HEK293 (cell line): Measurements from ENCODE around the gene PTK7.

Experiments
- CTCF ChIA-PET: fragments of 350-600 bp; formaldehyde crosslinking; extraction: SDS; loops from one replicate; lab custom pipeline; 2021; ENCODE audit warnings: antibody characterized with exemption; lab: Yijun Ruan, JAX
- POLR2A ChIA-PET: fragments of 300-600 bp; formaldehyde crosslinking; extraction: SDS; loops from one replicate; lab custom pipeline; 2020; ENCODE audit warnings: antibody characterized with exemption, inconsistent platforms; lab: Yijun Ruan, JAX
- H3K27ac ChIP-seq: fragments of 200-500 bp; sonication (Bioruptor generic); 2 replicates; pipeline ENCODE4 v1.5.1; 2014; ENCODE audit warnings: low read depth, low read length, control low read depth, inconsistent platforms; ENCODE audit errors: extremely low read depth
- H3K36me3 ChIP-seq, 2 experiments: fragments of 200-500 bp in 1 of 2; sonication (Bioruptor generic) in 1 of 2; 1 replicate in 1 of 2; 2 replicates in 1 of 2; pipeline ENCODE4 v1.5.1; 2014 to 2017; ENCODE audit warnings: inconsistent platforms in 2 of 2, low read length in 2 of 2; ENCODE audit not compliant: control insufficient read depth in 2 of 2, insufficient read depth in 1 of 2
- H3K4me1 ChIP-seq: fragments of 200-500 bp; sonication (Bioruptor generic); 2 replicates; pipeline ENCODE4 v1.5.1; 2014; ENCODE audit warnings: mild to moderate bottlenecking, low read length, inconsistent platforms; ENCODE audit not compliant: control insufficient read depth, insufficient read depth
- H3K4me3 ChIP-seq: 2 replicates; pipeline ENCODE4 v1.5.1; 2011; ENCODE audit warnings: low read depth, mild to moderate bottlenecking, control low read depth, low read length, moderate library complexity
- H3K9me3 ChIP-seq: fragments of 200-500 bp; sonication (Bioruptor generic); 2 replicates; pipeline ENCODE4 v1.5.1; 2014; ENCODE audit warnings: low read depth, low read length, inconsistent platforms; ENCODE audit not compliant: control insufficient read depth, insufficient read depth
- PBX3 ChIP-seq: sonication (generic); formaldehyde crosslinking; IDR thresholded peaks from 2 replicates; pipeline ENCODE4 v1.8.1; 2022; ENCODE audit warnings: mild to moderate bottlenecking, moderate library complexity, missing genetic modification reagents
- RBAK ChIP-seq: fragments of 450-650 bp; formaldehyde crosslinking; IDR thresholded peaks from 2 replicates; pipeline ENCODE4 v1.5.1; 2016; ENCODE audit warnings: missing biosample characterization, missing genetic modification characterization
- TSHZ1 ChIP-seq: fragments of 450-650 bp; formaldehyde crosslinking; IDR thresholded peaks from 2 replicates; pipeline ENCODE4 v1.5.1; 2016; ENCODE audit warnings: missing biosample characterization, missing genetic modification characterization, borderline replicate concordance
- ZBTB7A ChIP-seq: fragments of 450-650 bp; formaldehyde crosslinking; IDR thresholded peaks from 2 replicates; pipeline ENCODE4 v1.5.1; 2016; ENCODE audit warnings: low read depth, missing biosample characterization, missing genetic modification characterization
- ZBTB8A ChIP-seq: fragments of 450-650 bp; formaldehyde crosslinking; IDR thresholded peaks from 2 replicates; pipeline ENCODE4 v1.5.1; 2016; ENCODE audit warnings: missing biosample characterization, missing genetic modification characterization
- ZFP41 ChIP-seq: fragments of 450-650 bp; formaldehyde crosslinking; IDR thresholded peaks from 2 replicates; pipeline ENCODE4 v1.5.1; 2016; ENCODE audit warnings: missing biosample characterization, missing genetic modification characterization, borderline replicate concordance
- ZNF138 ChIP-seq: fragments of 450-650 bp; formaldehyde crosslinking; IDR thresholded peaks from 2 replicates; pipeline ENCODE4 v1.5.1; 2016; ENCODE audit warnings: missing biosample characterization, missing genetic modification characterization, borderline replicate concordance
- ZNF148 ChIP-seq: fragments of 450-650 bp; formaldehyde crosslinking; IDR thresholded peaks from 2 replicates; pipeline ENCODE4 v1.5.0; 2017; ENCODE audit warnings: missing biosample characterization, missing genetic modification characterization, borderline replicate concordance
- ZNF37A ChIP-seq: fragments of 450-650 bp; IDR thresholded peaks from 2 replicates; pipeline ENCODE4 v1.5.1; 2018; ENCODE audit warnings: missing biosample characterization, missing genetic modification characterization
- ZNF398 ChIP-seq: fragments of 450-650 bp; formaldehyde crosslinking; IDR thresholded peaks from 2 replicates; pipeline ENCODE4 v1.5.1; 2017; ENCODE audit warnings: missing biosample characterization, missing genetic modification characterization
- ZNF48 ChIP-seq: fragments of 450-650 bp; formaldehyde crosslinking; IDR thresholded peaks from 2 replicates; pipeline ENCODE4 v1.5.1; 2016; ENCODE audit warnings: missing biosample characterization, missing genetic modification characterization
- ZNF521 ChIP-seq: fragments of 450-650 bp; formaldehyde crosslinking; IDR thresholded peaks from 2 replicates; pipeline ENCODE4 v1.5.1; 2017; ENCODE audit warnings: missing biosample characterization, mild to moderate bottlenecking, missing genetic modification characterization
- ZNF76 ChIP-seq: fragments of 450-650 bp; formaldehyde crosslinking; IDR thresholded peaks from 2 replicates; pipeline ENCODE4; 2016; ENCODE audit warnings: low read depth, missing biosample characterization, missing genetic modification characterization, borderline replicate concordance
- TF ChIP-seq, protein P1 (sequence below): fragments of 450-650 bp; formaldehyde crosslinking; IDR thresholded peaks from 2 replicates; pipeline ENCODE4 v1.5.1; 2017; ENCODE audit warnings: missing biosample characterization, missing genetic modification characterization
- TF ChIP-seq, protein P2 (sequence below): fragments of 450-650 bp; formaldehyde crosslinking; IDR thresholded peaks from 2 replicates; pipeline ENCODE4 v1.5.1; 2016; ENCODE audit warnings: missing biosample characterization, missing genetic modification characterization
- TF ChIP-seq, protein P3 (sequence below): fragments of 450-650 bp; formaldehyde crosslinking; conservative IDR thresholded peaks from 2 replicates; pipeline ENCODE4 v1.5.1; 2016; ENCODE audit warnings: low read depth, missing biosample characterization, missing genetic modification characterization

PTK7 gene

GRCh38 chr6:43045371-43045930 is 30.7 kb upstream of the PTK7 start (continued):
- TF ChIP-seq ZNF37A (tag by site-specific recombination) (no peak), RBAK (no peak), ZBTB7A (tag by site-specific recombination) (no peak), ZNF48 (tag by site-specific recombination) (no peak), PBX3 (CRISPR knock-in tag) (no peak), ZNF521 (tag by site-specific recombination) (no peak)
- TF ChIP-seq, protein P1, sequence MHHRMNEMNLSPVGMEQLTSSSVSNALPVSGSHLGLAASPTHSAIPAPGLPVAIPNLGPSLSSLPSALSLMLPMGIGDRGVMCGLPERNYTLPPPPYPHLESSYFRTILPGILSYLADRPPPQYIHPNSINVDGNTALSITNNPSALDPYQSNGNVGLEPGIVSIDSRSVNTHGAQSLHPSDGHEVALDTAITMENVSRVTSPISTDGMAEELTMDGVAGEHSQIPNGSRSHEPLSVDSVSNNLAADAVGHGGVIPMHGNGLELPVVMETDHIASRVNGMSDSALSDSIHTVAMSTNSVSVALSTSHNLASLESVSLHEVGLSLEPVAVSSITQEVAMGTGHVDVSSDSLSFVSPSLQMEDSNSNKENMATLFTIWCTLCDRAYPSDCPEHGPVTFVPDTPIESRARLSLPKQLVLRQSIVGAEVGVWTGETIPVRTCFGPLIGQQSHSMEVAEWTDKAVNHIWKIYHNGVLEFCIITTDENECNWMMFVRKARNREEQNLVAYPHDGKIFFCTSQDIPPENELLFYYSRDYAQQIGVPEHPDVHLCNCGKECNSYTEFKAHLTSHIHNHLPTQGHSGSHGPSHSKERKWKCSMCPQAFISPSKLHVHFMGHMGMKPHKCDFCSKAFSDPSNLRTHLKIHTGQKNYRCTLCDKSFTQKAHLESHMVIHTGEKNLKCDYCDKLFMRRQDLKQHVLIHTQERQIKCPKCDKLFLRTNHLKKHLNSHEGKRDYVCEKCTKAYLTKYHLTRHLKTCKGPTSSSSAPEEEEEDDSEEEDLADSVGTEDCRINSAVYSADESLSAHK (tag by site-specific recombination) = no peak

DNA sequence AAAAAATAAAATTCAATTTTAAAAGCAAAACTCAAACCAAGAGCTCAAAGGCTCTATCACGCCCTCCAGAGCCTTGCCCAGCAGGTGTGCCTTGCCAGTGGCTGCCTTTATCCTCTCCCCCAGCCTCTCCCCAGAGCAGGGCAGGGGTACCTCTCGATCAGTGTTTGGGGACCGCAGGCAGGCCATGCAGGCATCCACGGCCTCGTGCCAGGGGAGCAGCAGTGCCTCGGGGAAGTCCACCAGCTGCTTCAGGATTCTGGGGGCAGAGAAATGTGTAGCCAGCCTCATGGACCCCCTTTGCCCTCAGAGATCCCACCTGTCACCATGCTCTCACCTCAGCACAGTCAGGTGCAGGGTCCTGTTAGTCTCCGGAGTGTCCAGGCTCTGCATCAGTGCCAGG is 28.1 kb upstream of the PTK7 start:
- Histone ChIP-seq H3K9me3 (no peaks in the 10 kb centered on the region), H3K36me3 (peaks cover 10 to 87% of the 10 kb centered on the region in 2 experiments; a peak in 2 of 3 replicates), H3K4me1 (no peaks in the 10 kb centered on the region), H3K4me3 (no peak overlapping the region), H3K27ac (no peak overlapping the region)
- ChIA-PET POLR2A (interaction anchor here (1.1 to 3.5 kb wide), 3 partner anchors 11 to 119 kb away, joined by 3 to 15 read pairs (median 4); partner anchors contain the start of genes CNPY3, KLC4, MRPL2 and PEX6), CTCF (interaction anchor here (0.6 to 2.0 kb wide), 3 partner anchors 21 to 146 kb away, joined by 3 to 16 read pairs (median 3); no protein-coding TSS in a partner anchor)
- TF ChIP-seq ZNF138 (tag by site-specific recombination) (no peak), TSHZ1 (tag by site-specific recombination) (no peak), ZBTB8A (tag by site-specific recombination) (no peak), ZFP41 (tag by site-specific recombination) (no peak), ZNF398 (tag by site-specific recombination) (no peak), ZNF76 (tag by site-specific recombination) (no peak), ZNF148 (tag by site-specific recombination) (no peak)
- TF ChIP-seq, protein P2, sequence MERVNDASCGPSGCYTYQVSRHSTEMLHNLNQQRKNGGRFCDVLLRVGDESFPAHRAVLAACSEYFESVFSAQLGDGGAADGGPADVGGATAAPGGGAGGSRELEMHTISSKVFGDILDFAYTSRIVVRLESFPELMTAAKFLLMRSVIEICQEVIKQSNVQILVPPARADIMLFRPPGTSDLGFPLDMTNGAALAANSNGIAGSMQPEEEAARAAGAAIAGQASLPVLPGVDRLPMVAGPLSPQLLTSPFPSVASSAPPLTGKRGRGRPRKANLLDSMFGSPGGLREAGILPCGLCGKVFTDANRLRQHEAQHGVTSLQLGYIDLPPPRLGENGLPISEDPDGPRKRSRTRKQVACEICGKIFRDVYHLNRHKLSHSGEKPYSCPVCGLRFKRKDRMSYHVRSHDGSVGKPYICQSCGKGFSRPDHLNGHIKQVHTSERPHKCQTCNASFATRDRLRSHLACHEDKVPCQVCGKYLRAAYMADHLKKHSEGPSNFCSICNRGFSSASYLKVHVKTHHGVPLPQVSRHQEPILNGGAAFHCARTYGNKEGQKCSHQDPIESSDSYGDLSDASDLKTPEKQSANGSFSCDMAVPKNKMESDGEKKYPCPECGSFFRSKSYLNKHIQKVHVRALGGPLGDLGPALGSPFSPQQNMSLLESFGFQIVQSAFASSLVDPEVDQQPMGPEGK = no peak
- TF ChIP-seq, protein P3, sequence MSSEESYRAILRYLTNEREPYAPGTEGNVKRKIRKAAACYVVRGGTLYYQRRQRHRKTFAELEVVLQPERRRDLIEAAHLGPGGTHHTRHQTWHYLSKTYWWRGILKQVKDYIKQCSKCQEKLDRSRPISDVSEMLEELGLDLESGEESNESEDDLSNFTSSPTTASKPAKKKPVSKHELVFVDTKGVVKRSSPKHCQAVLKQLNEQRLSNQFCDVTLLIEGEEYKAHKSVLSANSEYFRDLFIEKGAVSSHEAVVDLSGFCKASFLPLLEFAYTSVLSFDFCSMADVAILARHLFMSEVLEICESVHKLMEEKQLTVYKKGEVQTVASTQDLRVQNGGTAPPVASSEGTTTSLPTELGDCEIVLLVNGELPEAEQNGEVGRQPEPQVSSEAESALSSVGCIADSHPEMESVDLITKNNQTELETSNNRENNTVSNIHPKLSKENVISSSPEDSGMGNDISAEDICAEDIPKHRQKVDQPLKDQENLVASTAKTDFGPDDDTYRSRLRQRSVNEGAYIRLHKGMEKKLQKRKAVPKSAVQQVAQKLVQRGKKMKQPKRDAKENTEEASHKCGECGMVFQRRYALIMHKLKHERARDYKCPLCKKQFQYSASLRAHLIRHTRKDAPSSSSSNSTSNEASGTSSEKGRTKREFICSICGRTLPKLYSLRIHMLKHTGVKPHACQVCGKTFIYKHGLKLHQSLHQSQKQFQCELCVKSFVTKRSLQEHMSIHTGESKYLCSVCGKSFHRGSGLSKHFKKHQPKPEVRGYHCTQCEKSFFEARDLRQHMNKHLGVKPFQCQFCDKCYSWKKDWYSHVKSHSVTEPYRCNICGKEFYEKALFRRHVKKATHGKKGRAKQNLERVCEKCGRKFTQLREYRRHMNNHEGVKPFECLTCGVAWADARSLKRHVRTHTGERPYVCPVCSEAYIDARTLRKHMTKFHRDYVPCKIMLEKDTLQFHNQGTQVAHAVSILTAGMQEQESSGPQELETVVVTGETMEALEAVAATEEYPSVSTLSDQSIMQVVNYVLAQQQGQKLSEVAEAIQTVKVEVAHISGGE (tag by site-specific recombination) = no peak
